Heart left ventricle (tissue), 13 donors: ENCODE results near the gene BCL2A1.

Source experiments
- POLR2A ChIP-seq, 2 donors: fragments of 450-650 bp; IDR thresholded peaks; one replicate each; pipeline ENCODE4 v1.6.1; 2017; ENCODE audit warnings: antibody characterized with exemption in 2 of 2, mild to moderate bottlenecking in 2 of 2, moderate library complexity in 2 of 2
- TF ChIP-seq, protein P1 (sequence below), 12 donors: fragments of 200-600 bp; sonication (generic) in 4 of 12; IDR thresholded peaks; one replicate each; pipeline versions ENCODE4 v1.5.0 to v1.8.0; 2018 to 2022; ENCODE audit warnings: antibody characterized with exemption in 12 of 12, mild to moderate bottlenecking in 5 of 12
- donor health status: ischemic (EF 13 %, LVEDD 7.1; RV severe dilation, severe dysfunction).
- donor health status: DM: no; HTN: yes; CAD: no.
- donor health status: DM: no; HTN: no; CAD: no.
- donor health status: ischemic (EF 25% LVEDD 6.9; RV normal size, moderate dysfunction).
- donor health status: ischemic (EF 25% LVEDD 5.7; RV mildly dilated, moderate dysfunction).
- donor health status: ischemic (EF 35%, LVEDD 5.7; RV mildly dilated, moderate dysfunction).
- donor health status: nonischemic (EF 11% LVEDD 7.7; RV severe dilation, severe dysfunction).
- donor health status: DM: yes; HTN: yes; CAD: no.
- donor health status: PGD.
- donor health status: ischemic (EF 29% LVEDD 5.4; RV normal size, mild dysfunction).
- donor health status: nonischemic (EF 23%, LVEDD 6.1; RV moderate dilation, normal function).

DNA sequence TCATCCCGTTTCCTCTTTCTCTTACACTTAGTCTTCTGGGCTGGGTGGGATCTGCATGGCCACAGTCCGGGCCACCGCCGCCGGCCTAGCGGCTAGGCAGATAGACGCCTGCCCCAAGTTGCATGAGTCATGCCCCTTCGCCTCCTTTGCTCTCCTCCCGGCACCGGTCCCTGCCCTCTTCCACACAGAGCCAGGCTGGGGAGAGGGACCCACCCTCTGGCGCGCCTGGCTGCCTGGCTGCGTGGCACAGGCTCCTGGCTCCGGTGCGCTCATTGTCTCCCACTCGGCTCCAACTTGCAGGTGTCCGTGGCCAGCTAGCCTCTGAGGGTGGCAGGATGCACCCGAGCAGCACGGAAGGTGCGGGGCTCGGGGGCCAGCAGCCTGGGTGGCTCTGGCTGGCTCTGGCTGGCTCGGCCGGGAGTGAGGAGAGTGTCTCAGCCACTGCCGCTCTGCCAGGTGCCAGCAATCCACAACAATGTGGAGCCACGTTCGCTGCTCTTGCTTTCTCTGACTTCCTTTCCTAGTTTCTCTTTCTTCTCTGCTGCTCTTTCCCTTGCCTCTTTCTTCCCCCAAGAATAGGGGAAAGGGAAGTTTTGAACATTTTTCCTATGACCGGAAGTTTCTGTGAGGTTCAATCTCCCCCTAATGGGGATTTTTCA is 51.8 kb downstream of the BCL2A1 start:
- TF ChIP-seq, protein P1, sequence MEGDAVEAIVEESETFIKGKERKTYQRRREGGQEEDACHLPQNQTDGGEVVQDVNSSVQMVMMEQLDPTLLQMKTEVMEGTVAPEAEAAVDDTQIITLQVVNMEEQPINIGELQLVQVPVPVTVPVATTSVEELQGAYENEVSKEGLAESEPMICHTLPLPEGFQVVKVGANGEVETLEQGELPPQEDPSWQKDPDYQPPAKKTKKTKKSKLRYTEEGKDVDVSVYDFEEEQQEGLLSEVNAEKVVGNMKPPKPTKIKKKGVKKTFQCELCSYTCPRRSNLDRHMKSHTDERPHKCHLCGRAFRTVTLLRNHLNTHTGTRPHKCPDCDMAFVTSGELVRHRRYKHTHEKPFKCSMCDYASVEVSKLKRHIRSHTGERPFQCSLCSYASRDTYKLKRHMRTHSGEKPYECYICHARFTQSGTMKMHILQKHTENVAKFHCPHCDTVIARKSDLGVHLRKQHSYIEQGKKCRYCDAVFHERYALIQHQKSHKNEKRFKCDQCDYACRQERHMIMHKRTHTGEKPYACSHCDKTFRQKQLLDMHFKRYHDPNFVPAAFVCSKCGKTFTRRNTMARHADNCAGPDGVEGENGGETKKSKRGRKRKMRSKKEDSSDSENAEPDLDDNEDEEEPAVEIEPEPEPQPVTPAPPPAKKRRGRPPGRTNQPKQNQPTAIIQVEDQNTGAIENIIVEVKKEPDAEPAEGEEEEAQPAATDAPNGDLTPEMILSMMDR (IDR thresholded peaks at IDR 0.05): no peak
- TF ChIP-seq POLR2A (IDR thresholded peaks at IDR 0.05): no peak
